Measurements from ENCODE around the gene HACD2. TPM values are rescaled to one million over a fixed set of nuclear protein-coding genes. Genes with fewer than 3 reads are reported as not detected.

Gene HACD2, protein sequence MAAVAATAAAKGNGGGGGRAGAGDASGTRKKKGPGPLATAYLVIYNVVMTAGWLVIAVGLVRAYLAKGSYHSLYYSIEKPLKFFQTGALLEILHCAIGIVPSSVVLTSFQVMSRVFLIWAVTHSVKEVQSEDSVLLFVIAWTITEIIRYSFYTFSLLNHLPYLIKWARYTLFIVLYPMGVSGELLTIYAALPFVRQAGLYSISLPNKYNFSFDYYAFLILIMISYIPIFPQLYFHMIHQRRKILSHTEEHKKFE
- total RNA-seq (25.4 TPM), polyA plus RNA-seq (ENCODE audit: insufficient read depth, low read depth, low replicate concordance) (13.1 TPM)
- long read RNA-seq, donor 1, full-length matches to known transcripts, result 4 of 9 reads
- long read RNA-seq, donor 1, partial matches to known transcripts, result 5 of 9 reads
- long read RNA-seq, donor 1, other reads (novel, unspliced or antisense), result 0 of 9 reads
- long read RNA-seq, donor 2, full-length matches to known transcripts, result 6 of 11 reads
- long read RNA-seq, donor 2, partial matches to known transcripts, result 5 of 11 reads
- long read RNA-seq, donor 2, other reads (novel, unspliced or antisense), result 0 of 11 reads
- long read RNA-seq, donor 3, full-length matches to known transcripts, result 12 of 12 reads
- long read RNA-seq, donor 3, partial matches to known transcripts, result 0 of 12 reads
- long read RNA-seq, donor 3, other reads (novel, unspliced or antisense), result 0 of 12 reads
- long read RNA-seq, donor 4, full-length matches to known transcripts, result 15 of 15 reads
- long read RNA-seq, donor 4, partial matches to known transcripts, result 0 of 15 reads
- long read RNA-seq, donor 4, other reads (novel, unspliced or antisense), result 0 of 15 reads
- long read RNA-seq, donor 5, full-length matches to known transcripts, result 2 of 2 reads
- long read RNA-seq, donor 5, partial matches to known transcripts, result 0 of 2 reads
- long read RNA-seq, donor 5, other reads (novel, unspliced or antisense), result 0 of 2 reads
- long read RNA-seq, donor 6, full-length matches to known transcripts, result 5 of 5 reads
- long read RNA-seq, donor 6, partial matches to known transcripts, result 0 of 5 reads
- long read RNA-seq, donor 6, other reads (novel, unspliced or antisense), result 0 of 5 reads
- long read RNA-seq, donor 7, full-length matches to known transcripts, result 1 of 11 reads
- long read RNA-seq, donor 7, partial matches to known transcripts, result 2 of 11 reads
- long read RNA-seq, donor 7, other reads (novel, unspliced or antisense), result 8 of 11 reads
- long read RNA-seq, donor 8, full-length matches to known transcripts, result 7 of 7 reads
- long read RNA-seq, donor 8, partial matches to known transcripts, result 0 of 7 reads
- long read RNA-seq, donor 8, other reads (novel, unspliced or antisense), result 0 of 7 reads
- long read RNA-seq, donor 9, full-length matches to known transcripts, result 7 of 7 reads
- long read RNA-seq, donor 9, partial matches to known transcripts, result 0 of 7 reads
- long read RNA-seq, donor 9, other reads (novel, unspliced or antisense), result 0 of 7 reads
- long read RNA-seq, donor 10, full-length matches to known transcripts, result 4 of 4 reads
- long read RNA-seq, donor 10, partial matches to known transcripts, result 0 of 4 reads
- long read RNA-seq, donor 10, other reads (novel, unspliced or antisense), result 0 of 4 reads

DNA sequence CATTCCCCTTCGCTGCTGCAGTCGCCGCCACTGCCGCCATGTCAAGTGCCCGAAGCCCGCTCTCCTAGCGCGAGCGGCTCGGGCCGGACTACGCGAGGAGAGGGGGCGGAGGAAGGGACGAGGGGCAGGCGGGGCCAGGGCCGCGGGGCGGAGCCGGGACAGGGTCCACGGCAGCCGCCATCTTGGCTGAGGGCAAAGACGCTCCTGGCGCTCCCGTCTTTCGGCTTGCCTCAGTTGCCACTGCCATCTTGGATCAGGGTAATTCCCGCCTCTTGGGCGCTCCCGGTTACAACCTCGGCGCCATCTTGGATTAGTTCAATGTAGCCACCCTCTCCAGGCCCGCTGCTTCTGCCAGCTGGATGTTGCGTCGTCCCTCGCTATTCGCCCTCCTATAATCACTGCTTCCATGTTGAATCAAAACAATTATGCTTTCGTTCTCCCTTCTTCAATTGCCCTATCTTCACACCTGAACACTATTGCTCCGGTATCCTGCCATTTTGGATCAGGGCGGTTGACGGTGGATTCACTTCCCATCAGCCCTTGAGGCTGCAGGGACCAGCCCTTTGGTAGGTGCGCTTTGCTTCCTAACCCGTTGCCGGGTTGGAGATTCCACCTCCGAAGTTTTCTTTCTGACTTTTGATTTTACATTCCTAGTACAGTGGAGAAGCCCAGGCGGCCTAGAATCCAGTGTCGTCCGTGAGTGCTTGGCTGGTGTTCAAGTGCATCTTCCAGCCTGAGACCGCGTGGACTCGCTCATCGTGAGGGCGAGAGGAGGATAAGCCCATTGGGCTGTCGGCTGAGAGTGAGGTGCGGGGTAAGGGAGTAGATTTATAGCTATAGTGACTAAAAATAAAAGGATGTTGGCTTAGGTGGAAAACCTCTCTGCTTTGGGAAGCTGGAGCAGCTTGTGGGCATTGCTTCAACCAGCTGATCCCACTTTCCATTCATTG is at the start of gene HACD2:
TSS of gene HACD2 (minus strand) at position 66 of the 950 bp plus-strand sequence. CDS start at position 40, 26 bp downstream.
- H3K9me3 ChIP-seq (ENCODE audit: control insufficient read depth in 2 of 3, insufficient read depth in 1 of 3, low read length in 3 of 3), result peaks cover 0 to under 1% (median 0%) of the 10 kb centered on the region in 3 donors
- no peaks in the 10 kb centered on the region for H3K36me3 ChIP-seq (ENCODE audit: control insufficient read depth in 2 of 3, insufficient read depth in 3 of 3, low read length in 3 of 3)
- TF ChIP-seq, protein P1, sequence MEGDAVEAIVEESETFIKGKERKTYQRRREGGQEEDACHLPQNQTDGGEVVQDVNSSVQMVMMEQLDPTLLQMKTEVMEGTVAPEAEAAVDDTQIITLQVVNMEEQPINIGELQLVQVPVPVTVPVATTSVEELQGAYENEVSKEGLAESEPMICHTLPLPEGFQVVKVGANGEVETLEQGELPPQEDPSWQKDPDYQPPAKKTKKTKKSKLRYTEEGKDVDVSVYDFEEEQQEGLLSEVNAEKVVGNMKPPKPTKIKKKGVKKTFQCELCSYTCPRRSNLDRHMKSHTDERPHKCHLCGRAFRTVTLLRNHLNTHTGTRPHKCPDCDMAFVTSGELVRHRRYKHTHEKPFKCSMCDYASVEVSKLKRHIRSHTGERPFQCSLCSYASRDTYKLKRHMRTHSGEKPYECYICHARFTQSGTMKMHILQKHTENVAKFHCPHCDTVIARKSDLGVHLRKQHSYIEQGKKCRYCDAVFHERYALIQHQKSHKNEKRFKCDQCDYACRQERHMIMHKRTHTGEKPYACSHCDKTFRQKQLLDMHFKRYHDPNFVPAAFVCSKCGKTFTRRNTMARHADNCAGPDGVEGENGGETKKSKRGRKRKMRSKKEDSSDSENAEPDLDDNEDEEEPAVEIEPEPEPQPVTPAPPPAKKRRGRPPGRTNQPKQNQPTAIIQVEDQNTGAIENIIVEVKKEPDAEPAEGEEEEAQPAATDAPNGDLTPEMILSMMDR (IDR thresholded peaks at IDR 0.05; ENCODE audit: borderline replicate concordance, extremely low read depth, insufficient read depth), result no peak
- peak; percentile 61 for FAIRE-seq
- DNase-seq, result peak; percentile 98 to 99 (median 99)
- peak within 1 kb of the TSS; percentile 85 to 99 (median 87) for H3K9ac ChIP-seq (ENCODE audit: low read length in 3 of 3)
- intact Hi-C loops (cut with DNase I), result no loop called here
- H3K4me1 ChIP-seq (ENCODE audit: control insufficient read depth in 2 of 3, insufficient read depth in 2 of 3, low read depth in 1 of 3, low read length in 3 of 3), result peaks cover 3 to 7% (median 4%) of the 10 kb centered on the region in 3 donors
- peak within 1 kb of the TSS; percentile 98 to 99 (median 99) for H3K4me3 ChIP-seq (ENCODE audit: low read length in 3 of 3)
- H3K27ac ChIP-seq (ENCODE audit: low read depth in 2 of 2, low read length in 2 of 2), result peak within 1 kb of the TSS; percentile 98 to 99
- no peaks in the 10 kb centered on the region for H3K27me3 ChIP-seq (ENCODE audit: control insufficient read depth, insufficient read depth, low read length)

DNA sequence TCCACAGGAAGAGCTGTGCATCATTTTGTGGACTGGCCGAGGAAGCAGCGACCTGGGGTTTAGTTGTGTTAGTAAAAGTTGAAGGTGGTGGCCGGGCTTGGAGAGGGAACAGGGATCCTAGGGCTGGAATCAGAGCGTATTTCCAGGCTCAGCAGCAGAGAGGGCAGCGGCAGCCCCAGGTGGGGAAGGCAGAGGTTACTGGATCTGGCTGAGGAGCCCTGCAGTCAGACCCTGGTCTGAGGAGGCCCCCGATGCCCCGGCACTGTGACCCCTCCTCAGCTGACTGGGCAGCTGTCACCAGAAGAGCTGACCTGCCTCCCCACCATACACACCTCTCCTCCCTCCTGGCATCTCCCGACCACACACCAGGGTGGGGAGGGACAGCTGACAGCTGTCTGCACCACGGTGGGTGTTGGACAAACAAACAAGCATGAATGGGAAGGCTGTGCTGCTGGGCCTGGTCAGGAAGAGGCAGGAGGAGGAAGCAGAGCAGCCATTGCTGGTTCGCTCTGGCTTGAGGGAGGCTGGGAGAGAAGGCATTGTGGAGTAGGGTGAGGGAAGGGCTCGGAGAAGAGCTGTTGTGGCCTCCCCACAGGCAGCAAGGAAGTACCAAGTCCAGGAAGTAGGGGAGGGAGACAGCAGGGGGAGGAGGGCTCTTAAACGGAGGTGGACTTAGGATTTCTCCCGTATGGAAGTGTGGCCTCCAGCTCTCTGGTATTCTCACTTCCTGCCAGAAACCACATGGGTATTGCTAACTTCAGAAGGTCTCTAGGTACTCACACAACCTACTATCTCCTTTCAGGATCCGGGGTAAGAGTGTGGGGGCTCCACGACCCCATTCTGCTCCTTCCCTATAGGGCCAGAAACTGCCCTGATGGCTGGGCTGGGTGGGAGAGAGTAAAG is 49.5 kb upstream of the HACD2 start:
- intact Hi-C loops (cut with DNase I), result no loop called here
- H3K27ac ChIP-seq (ENCODE audit: low read depth in 2 of 2, low read length in 2 of 2), result peak overlapping the region in 1 of 2 donors; percentile 27
- H3K4me1 ChIP-seq (ENCODE audit: control insufficient read depth in 2 of 3, insufficient read depth in 2 of 3, low read depth in 1 of 3, low read length in 3 of 3), result peaks cover 0 to 8% (median 0%) of the 10 kb centered on the region in 3 donors
- no peak overlapping the region for H3K9ac ChIP-seq (ENCODE audit: low read length in 3 of 3)
- peaks cover under 1 to 32% (median 17%) of the 10 kb centered on the region in 3 donors for H3K36me3 ChIP-seq (ENCODE audit: control insufficient read depth in 2 of 3, insufficient read depth in 3 of 3, low read length in 3 of 3)
- no peaks in the 10 kb centered on the region for H3K27me3 ChIP-seq (ENCODE audit: control insufficient read depth, insufficient read depth, low read length)
- DNase-seq (peak in 1 of 5 donors; percentile 43), FAIRE-seq (no peak)
- H3K9me3 ChIP-seq (ENCODE audit: control insufficient read depth in 2 of 3, insufficient read depth in 1 of 3, low read length in 3 of 3), result no peaks in the 10 kb centered on the region
- TF ChIP-seq, protein P1 (IDR thresholded peaks at IDR 0.05; ENCODE audit: borderline replicate concordance, extremely low read depth, insufficient read depth), result no peak
- H3K4me3 ChIP-seq (ENCODE audit: low read length in 3 of 3), result no peak overlapping the region

All from kidney (tissue), 22 donors.